Suprapubic skin (tissue), 4 donors: ENCODE results near the gene CHMP2B. TPM values are rescaled to one million over a fixed set of nuclear protein-coding genes. Genes with fewer than 3 reads are reported as not detected.

ENCODE experiments used
- DNase-seq, 2 donors: peaks; one replicate each; pipeline ENCODE4 v3.0.0-alpha.2; 2019; ENCODE audit warnings: low spot score in 2 of 2
- H3K27ac ChIP-seq: fragments of 200-600 bp; sonication (generic); one replicate; pipeline ENCODE4 v1.5.1; 2019
- H3K27me3 ChIP-seq: fragments of 200-600 bp; sonication (generic); one replicate; pipeline ENCODE4 v1.5.1; 2019
- H3K36me3 ChIP-seq: fragments of 200-600 bp; sonication (generic); one replicate; pipeline ENCODE4 v1.5.1; 2019
- H3K4me1 ChIP-seq: fragments of 200-600 bp; sonication (generic); one replicate; pipeline ENCODE4 v1.5.1; 2019
- H3K4me3 ChIP-seq: fragments of 200-600 bp; sonication (generic); one replicate; pipeline ENCODE4 v1.5.1; 2019; ENCODE audit warnings: mild to moderate bottlenecking
- H3K9me3 ChIP-seq: fragments of 200-600 bp; sonication (generic); one replicate; pipeline ENCODE4 v1.5.1; 2019
- CTCF ChIP-seq, 2 donors: fragments of 200-600 bp in 1 of 2; fragments of 450-650 bp in 1 of 2; sonication (generic) in 1 of 2; IDR thresholded peaks; one replicate each; pipeline ENCODE4 v1.5.1; 2016 to 2019; ENCODE audit warnings: antibody characterized with exemption in 2 of 2, mild to moderate bottlenecking in 1 of 2, moderate library complexity in 1 of 2
- EP300 ChIP-seq: sonication (generic); formaldehyde crosslinking; IDR thresholded peaks from one replicate; pipeline ENCODE4 v1.6.1; 2017; ENCODE audit warnings: antibody characterized with exemption
- POLR2A ChIP-seq, 2 donors: fragments of 450-650 bp; IDR thresholded peaks; one replicate each; pipeline ENCODE4 v1.6.1; 2017; ENCODE audit warnings: antibody characterized with exemption in 2 of 2, mild to moderate bottlenecking in 2 of 2, moderate library complexity in 2 of 2
- POLR2AphosphoS5 ChIP-seq, 3 donors: sonication (generic); formaldehyde crosslinking; IDR thresholded peaks; one replicate each; pipeline ENCODE4 v1.6.1; 2017; ENCODE audit warnings: antibody characterized with exemption in 3 of 3
- WGBS: methylation state at CpG from one replicate; pipeline ENCODE4 v1.1.5; 2018; 5-methylcytosine and 5-hydroxymethylcytosine counted together
- total RNA-seq, 4 donors: library from RNA; depleted of rRNA; stranded (reverse); fragments of >200 nt; gene quantifications; one replicate each; pipeline ENCODE4 v1.1.0, GENCODE V29; 2016

CHMP2B gene
- total RNA-seq, 4 donors from 2014 or later = 27.4 to 43.5 (median 31.1) TPM

- no peak overlapping the region for H3K27ac ChIP-seq
- no peaks in the 10 kb centered on the region for H3K9me3 ChIP-seq
- no peaks in the 10 kb centered on the region for H3K36me3 ChIP-seq
- DNase-seq = no peak
- no peaks in the 10 kb centered on the region for H3K4me1 ChIP-seq
- no peak overlapping the region for H3K4me3 ChIP-seq
- TF ChIP-seq EP300 (no peak), POLR2AphosphoS5 (IDR thresholded peaks at IDR 0.05) (no peak), CTCF (IDR thresholded peaks at IDR 0.05) (no peak), POLR2A (IDR thresholded peaks at IDR 0.05) (no peak)
- no peaks in the 10 kb centered on the region for H3K27me3 ChIP-seq
- WGBS = 68% methylated on average over 2 of the region's 2 CpGs
Measured at GRCh38 chr3:87199628-87200027, 27.5 kb upstream of the CHMP2B start.

DNA sequence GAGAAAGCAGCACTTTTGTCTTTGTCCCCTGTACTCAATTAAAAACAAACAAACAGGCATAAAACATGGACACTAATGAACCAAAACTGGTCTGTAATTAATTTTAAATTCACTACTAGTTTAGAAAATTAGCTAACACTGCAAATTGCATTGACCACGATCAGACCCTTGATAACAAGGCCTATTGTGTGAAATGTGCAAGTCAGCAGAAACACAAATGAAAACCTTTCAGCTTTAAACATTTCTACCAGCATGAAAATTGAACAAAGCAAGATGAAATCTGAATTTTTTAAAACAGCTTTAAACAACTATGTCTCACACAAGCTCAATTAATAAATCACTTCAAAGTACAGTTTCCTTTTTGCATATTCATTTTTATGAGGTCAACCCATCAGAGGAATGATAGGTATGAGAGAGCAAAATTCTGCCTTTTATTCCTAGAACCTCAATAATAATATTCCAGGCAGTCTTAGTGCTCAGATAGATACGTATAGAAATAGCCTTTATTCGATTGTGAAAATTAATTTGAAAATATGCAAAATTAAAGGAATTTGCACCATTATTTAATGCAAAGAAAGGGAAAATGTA is 27.0 kb upstream of the CHMP2B start:
- Histone ChIP-seq H3K4me3 (no peak overlapping the region), H3K36me3 (no peaks in the 10 kb centered on the region), H3K27me3 (no peaks in the 10 kb centered on the region), H3K9me3 (no peaks in the 10 kb centered on the region), H3K4me1 (no peaks in the 10 kb centered on the region), H3K27ac (no peak overlapping the region)
- 63% methylated on average over 3 of the region's 3 CpGs for WGBS
- DNase-seq = no peak
- TF ChIP-seq POLR2AphosphoS5 (IDR thresholded peaks at IDR 0.05) (no peak), EP300 (no peak), POLR2A (IDR thresholded peaks at IDR 0.05) (no peak), CTCF (IDR thresholded peaks at IDR 0.05) (no peak)

DNA sequence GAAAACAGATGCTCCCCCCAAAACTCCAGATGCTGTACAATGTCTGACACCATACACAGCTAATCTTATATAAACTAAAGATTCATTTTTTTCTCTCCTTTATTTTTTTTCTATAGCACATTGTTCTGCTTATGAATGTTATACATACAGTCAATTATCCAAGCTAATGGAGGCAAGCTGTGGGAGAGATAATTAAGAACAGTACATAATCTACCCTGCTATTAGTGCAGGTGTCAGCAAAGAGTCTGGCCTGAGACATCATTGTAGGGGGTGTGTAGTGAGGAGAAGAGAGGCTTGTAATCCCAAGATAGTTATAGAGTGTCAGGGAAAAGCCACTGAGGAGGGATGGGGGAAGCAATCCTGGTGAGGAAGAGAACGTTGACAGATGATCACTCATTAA is 25.4 kb upstream of the CHMP2B start:
- H3K27ac ChIP-seq = no peak overlapping the region
- no peak for TF ChIP-seq CTCF (IDR thresholded peaks at IDR 0.05)
- no peak for TF ChIP-seq POLR2A (IDR thresholded peaks at IDR 0.05)
- TF ChIP-seq EP300 = no peak
- H3K27me3 ChIP-seq = no peaks in the 10 kb centered on the region
- no peaks in the 10 kb centered on the region for H3K4me1 ChIP-seq
- no peaks in the 10 kb centered on the region for H3K36me3 ChIP-seq
- no peak for DNase-seq
- 68% methylated on average over 1 of the region's 1 CpG for WGBS
- H3K4me3 ChIP-seq = no peak overlapping the region
- no peaks in the 10 kb centered on the region for H3K9me3 ChIP-seq

GRCh38 chr3:87203809-87204208 is 23.3 kb upstream of the CHMP2B start:
- Histone ChIP-seq H3K4me3 (no peak overlapping the region), H3K36me3 (no peaks in the 10 kb centered on the region), H3K4me1 (no peaks in the 10 kb centered on the region), H3K9me3 (no peaks in the 10 kb centered on the region), H3K27ac (no peak overlapping the region), H3K27me3 (no peaks in the 10 kb centered on the region)
- no peak for TF ChIP-seq EP300
- no peak for TF ChIP-seq POLR2A (IDR thresholded peaks at IDR 0.05)
- no peak for TF ChIP-seq POLR2AphosphoS5 (IDR thresholded peaks at IDR 0.05)
- no peak for TF ChIP-seq CTCF (IDR thresholded peaks at IDR 0.05)
- WGBS = 31% methylated on average over 1 of the region's 1 CpG
- no peak for DNase-seq

DNA sequence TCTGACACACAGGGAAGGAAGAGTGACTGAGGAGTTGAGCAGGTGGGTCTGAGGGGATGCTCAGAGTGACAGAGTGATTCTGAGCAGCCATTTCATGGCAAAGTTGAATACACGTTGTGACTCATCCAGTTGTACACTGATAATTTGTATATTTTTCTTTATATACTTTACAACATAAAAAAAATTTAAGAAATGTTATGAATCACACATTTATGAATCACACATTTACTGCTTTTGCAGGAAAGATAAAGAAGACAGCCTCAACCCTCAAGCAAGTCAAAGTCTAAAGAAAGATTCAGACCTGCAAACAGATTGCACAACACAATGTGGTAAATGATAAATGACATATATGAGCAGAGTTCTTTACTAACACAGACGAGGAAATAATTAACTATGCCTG is 21.0 kb upstream of the CHMP2B start:
- no peaks in the 10 kb centered on the region for H3K9me3 ChIP-seq
- H3K4me1 ChIP-seq = no peaks in the 10 kb centered on the region
- TF ChIP-seq EP300 = no peak
- TF ChIP-seq CTCF (IDR thresholded peaks at IDR 0.05) = no peak
- TF ChIP-seq POLR2A (IDR thresholded peaks at IDR 0.05) = no peak
- TF ChIP-seq POLR2AphosphoS5 (IDR thresholded peaks at IDR 0.05) = no peak

More for the DNA sequence above, 21.0 kb upstream of the CHMP2B start:
- Histone ChIP-seq H3K27ac (no peak overlapping the region), H3K4me3 (no peak overlapping the region), H3K27me3 (peaks cover 3% of the 10 kb centered on the region), H3K36me3 (no peaks in the 10 kb centered on the region)
- DNase-seq = no peak
- 29% methylated on average over 2 of the region's 2 CpGs for WGBS
